Activated naive CD8-positive, alpha-beta T cell treated with anti-CD3 and anti-CD28 coated beads, Interleukin-2, amount 10 ng/mL, durations not matched to agents 7 days and 5 days (primary cell): ENCODE measurements around the gene PCNA. TPM values are rescaled to one million over a fixed set of nuclear protein-coding genes. Genes with fewer than 3 reads are reported as not detected.
"Not testable (repeated sequence)": the region's sequence is repeated elsewhere in the genome, so short reads cannot be mapped to it uniquely, and the experiment has no call there.

ENCODE experiments used
- ATAC-seq: fragments of 150-1000 bp; cut with Tn5 transposase; one replicate; pipeline ENCODE4 v1.10.0; 2021; ENCODE audit warnings: low read depth, moderate library complexity
- POLR2A ChIA-PET: fragments of 350-600 bp; sonication (Branson Sonifier 250); formaldehyde crosslinking; loops from one replicate; lab custom pipeline; 2021; ENCODE audit warnings: antibody characterized with exemption; lab: Charles Lee
- DNase-seq: peaks from one replicate; pipeline ENCODE4 v3.0.0; 2021
- H3K27ac Mint-ChIP-seq: one replicate; pipeline ENCODE4 v1.8.0; 2022; ENCODE audit warnings: mild to moderate bottlenecking, mixed read lengths
- H3K27me3 Mint-ChIP-seq: one replicate; pipeline ENCODE4 v1.8.0; 2022; ENCODE audit warnings: mild to moderate bottlenecking, moderate library complexity, mixed read lengths
- H3K36me3 Mint-ChIP-seq: one replicate; pipeline ENCODE4 v1.8.0; 2021; ENCODE audit warnings: mild to moderate bottlenecking, mixed read lengths
- H3K4me1 Mint-ChIP-seq: one replicate; pipeline ENCODE4 v1.8.0; 2021; ENCODE audit warnings: mixed read lengths
- H3K4me3 Mint-ChIP-seq: one replicate; pipeline ENCODE4 v1.8.0; 2022; ENCODE audit warnings: mild to moderate bottlenecking, moderate library complexity, mixed read lengths
- H3K9me3 Mint-ChIP-seq: one replicate; pipeline ENCODE4 v1.8.0; 2021; ENCODE audit warnings: mixed read lengths
- total RNA-seq, 2 experiments: library from RNA; stranded (reverse); gene quantifications; one replicate each; pipeline ENCODE4 v1.2.3, GENCODE V29; 2021

Gene PCNA
- total RNA-seq, 2 experiments from 2014 or later = 393 to 421 TPM

DNA sequence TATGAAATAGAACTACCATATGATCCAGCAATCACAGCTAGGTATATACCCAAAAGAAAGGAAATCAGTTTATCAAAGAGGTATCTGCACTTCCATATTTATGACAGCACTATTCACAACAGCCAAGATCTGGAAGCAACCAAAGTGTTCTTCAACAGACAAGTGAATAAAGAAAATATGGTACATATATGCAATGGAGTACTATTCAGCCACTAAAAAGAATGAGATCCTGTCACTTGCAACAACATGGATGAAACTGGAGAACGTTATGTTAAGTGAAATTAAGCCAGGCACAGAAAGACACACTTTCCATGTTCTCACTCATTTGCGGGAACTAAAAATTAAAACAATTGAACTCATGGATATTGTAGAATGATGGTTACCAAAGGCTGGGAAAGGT, 15.3 kb downstream of the PCNA start:
- Mint-ChIP-seq H3K9me3 (no peaks in the 10 kb centered on the region), H3K4me1 (peaks cover 9% of the 10 kb centered on the region), H3K27ac (no peak overlapping the region), H3K4me3 (no peak overlapping the region), H3K36me3 (peaks cover 21% of the 10 kb centered on the region), H3K27me3 (no peaks in the 10 kb centered on the region)
- POLR2A ChIA-PET = no interaction called here
- ATAC-seq = no peak
- no peak for DNase-seq

DNA sequence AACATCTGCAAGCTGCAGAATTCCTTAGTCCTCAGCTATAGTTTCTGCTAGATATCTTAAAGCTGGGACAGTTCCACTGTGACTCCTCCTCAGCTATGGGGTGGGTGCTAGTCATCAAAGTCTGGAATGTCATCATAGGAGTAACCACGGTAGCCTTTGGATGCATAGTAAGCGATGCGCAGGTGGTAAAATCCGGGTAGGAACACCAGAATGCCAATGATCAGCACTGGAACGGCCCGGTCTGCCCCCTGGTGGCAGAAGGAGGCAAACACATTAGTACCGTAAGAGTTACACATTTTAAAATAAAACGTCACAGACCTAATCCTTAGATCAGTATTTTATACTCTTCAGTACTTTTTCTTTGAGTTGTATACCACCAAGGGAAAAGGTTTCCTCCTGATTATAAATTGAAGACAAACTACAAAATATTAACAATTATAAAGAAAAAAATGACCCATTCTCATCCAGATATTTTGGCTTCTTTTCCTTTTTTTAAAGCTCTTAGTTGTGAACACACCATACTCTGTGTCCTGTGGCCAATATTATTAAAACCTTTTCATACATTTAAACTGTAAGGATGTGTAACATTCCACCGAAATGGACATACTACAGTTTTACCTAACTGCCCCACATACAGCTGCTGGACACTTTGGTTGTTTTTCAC, 18.9 kb downstream of the PCNA start:
- Mint-ChIP-seq H3K9me3 (no peaks in the 10 kb centered on the region), H3K27ac (peak overlapping the region; percentile 36), H3K27me3 (no peaks in the 10 kb centered on the region), H3K4me3 (no peak overlapping the region), H3K4me1 (peaks cover 11% of the 10 kb centered on the region), H3K36me3 (peaks cover 33% of the 10 kb centered on the region)
- POLR2A ChIA-PET = interaction anchor here (0.6 to 2.0 kb wide), 3 partner anchors 36 to 48 kb away, joined by 4 to 8 read pairs (median 4); no protein-coding TSS in a partner anchor
- peak; percentile 78 for DNase-seq
- ATAC-seq = peak; percentile 61

GRCh38 chr20:5099909-5100308, 19.8 kb downstream of the PCNA start:
- DNase-seq, ATAC-seq, H3K4me3 Mint-ChIP-seq, H3K9me3 Mint-ChIP-seq, H3K27me3 Mint-ChIP-seq, H3K27ac Mint-ChIP-seq: not testable (repeated sequence)
- peaks cover 35% of the 10 kb centered on the region for H3K36me3 Mint-ChIP-seq
- POLR2A ChIA-PET = interaction anchor here (1.8 kb wide), 1 partner anchor 43 kb away, joined by 8 read pairs; no protein-coding TSS in a partner anchor
- peaks cover 11% of the 10 kb centered on the region for H3K4me1 Mint-ChIP-seq

- H3K4me3 Mint-ChIP-seq, H3K27ac Mint-ChIP-seq, H3K9me3 Mint-ChIP-seq, ATAC-seq, H3K27me3 Mint-ChIP-seq, DNase-seq: not testable (repeated sequence)
- H3K36me3 Mint-ChIP-seq = peaks cover 30% of the 10 kb centered on the region
- H3K4me1 Mint-ChIP-seq = peaks cover 11% of the 10 kb centered on the region
- POLR2A ChIA-PET = interaction anchor here (0.6 to 1.8 kb wide), 2 partner anchors 42 to 108 kb away, joined by 3 to 8 read pairs; no protein-coding TSS in a partner anchor
Measured at GRCh38 chr20:5099009-5099408, 20.7 kb downstream of the PCNA start.

GRCh38 chr20:5096463-5096862, 23.3 kb downstream of the PCNA start:
- ATAC-seq (no peak), DNase-seq (peak; percentile 17)
- peaks cover 9% of the 10 kb centered on the region for H3K4me1 Mint-ChIP-seq
- no peak overlapping the region for H3K27ac Mint-ChIP-seq
- POLR2A ChIA-PET = no interaction called here
- H3K27me3 Mint-ChIP-seq = no peaks in the 10 kb centered on the region
- peaks cover 23% of the 10 kb centered on the region for H3K36me3 Mint-ChIP-seq
- no peak overlapping the region for H3K4me3 Mint-ChIP-seq
- H3K9me3 Mint-ChIP-seq = no peaks in the 10 kb centered on the region

DNA sequence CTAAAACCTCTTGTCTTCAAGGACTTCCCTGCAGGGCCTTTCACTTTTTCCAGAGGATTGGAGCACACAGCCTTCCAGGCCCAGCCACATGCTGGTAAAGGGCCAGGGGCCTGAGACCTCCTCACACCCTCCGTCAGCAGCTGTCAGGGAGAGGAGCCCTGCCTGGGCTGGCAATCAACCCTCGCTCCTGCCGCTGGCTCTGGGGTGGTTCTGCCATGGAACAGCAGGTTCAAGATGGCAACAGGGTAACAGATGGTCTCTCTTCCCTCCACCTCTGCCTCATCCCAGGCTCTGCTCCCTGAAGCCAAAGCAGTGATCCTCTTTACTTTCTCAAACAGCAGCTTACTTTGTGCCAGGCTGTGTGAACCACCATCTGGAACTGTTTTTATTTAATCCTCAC, 23.8 kb downstream of the PCNA start:
- POLR2A ChIA-PET = no interaction called here
- Mint-ChIP-seq H3K4me3 (no peak overlapping the region), H3K36me3 (peaks cover 23% of the 10 kb centered on the region), H3K27me3 (no peaks in the 10 kb centered on the region), H3K9me3 (no peaks in the 10 kb centered on the region), H3K4me1 (peaks cover 5% of the 10 kb centered on the region), H3K27ac (peak overlapping the region; percentile 48)
- ATAC-seq (no peak), DNase-seq (peak; percentile 21)

GRCh38 chr20:5095454-5095853, 24.3 kb downstream of the PCNA start:
- ATAC-seq = no peak
- Mint-ChIP-seq H3K27me3 (no peaks in the 10 kb centered on the region), H3K36me3 (peaks cover 20% of the 10 kb centered on the region), H3K9me3 (no peaks in the 10 kb centered on the region), H3K4me1 (peaks cover 5% of the 10 kb centered on the region), H3K4me3 (no peak overlapping the region), H3K27ac (no peak overlapping the region)
- POLR2A ChIA-PET = no interaction called here
- DNase-seq = no peak

- DNase-seq (no peak), ATAC-seq (no peak)
- Mint-ChIP-seq H3K9me3 (no peaks in the 10 kb centered on the region), H3K4me1 (peaks cover 13% of the 10 kb centered on the region), H3K4me3 (no peak overlapping the region), H3K36me3 (peaks cover 7% of the 10 kb centered on the region), H3K27me3 (no peaks in the 10 kb centered on the region), H3K27ac (peak overlapping the region; percentile 28)
- POLR2A ChIA-PET = no interaction called here
Measured at GRCh38 chr20:5092765-5093339, 26.9 kb downstream of the PCNA start.

GRCh38 chr20:5091902-5092301, 27.9 kb downstream of the PCNA start:
- H3K4me1 Mint-ChIP-seq = peaks cover 13% of the 10 kb centered on the region
- no peak overlapping the region for H3K4me3 Mint-ChIP-seq
- no peak overlapping the region for H3K27ac Mint-ChIP-seq
- peaks cover 8% of the 10 kb centered on the region for H3K36me3 Mint-ChIP-seq
- DNase-seq (no peak), ATAC-seq (no peak)
- POLR2A ChIA-PET = no interaction called here
- H3K9me3 Mint-ChIP-seq = no peaks in the 10 kb centered on the region
- no peaks in the 10 kb centered on the region for H3K27me3 Mint-ChIP-seq

GRCh38 chr20:5090191-5090590, 29.6 kb downstream of the PCNA start:
- H3K9me3 Mint-ChIP-seq = no peaks in the 10 kb centered on the region
- H3K4me3 Mint-ChIP-seq = peak overlapping the region; percentile 26
- no peaks in the 10 kb centered on the region for H3K27me3 Mint-ChIP-seq
- H3K4me1 Mint-ChIP-seq = peaks cover 13% of the 10 kb centered on the region
- H3K36me3 Mint-ChIP-seq = peaks cover 4% of the 10 kb centered on the region
- ATAC-seq (peak; percentile 82), DNase-seq (peak; percentile 11)
- peak overlapping the region; percentile 77 for H3K27ac Mint-ChIP-seq
- POLR2A ChIA-PET = no interaction called here

DNA sequence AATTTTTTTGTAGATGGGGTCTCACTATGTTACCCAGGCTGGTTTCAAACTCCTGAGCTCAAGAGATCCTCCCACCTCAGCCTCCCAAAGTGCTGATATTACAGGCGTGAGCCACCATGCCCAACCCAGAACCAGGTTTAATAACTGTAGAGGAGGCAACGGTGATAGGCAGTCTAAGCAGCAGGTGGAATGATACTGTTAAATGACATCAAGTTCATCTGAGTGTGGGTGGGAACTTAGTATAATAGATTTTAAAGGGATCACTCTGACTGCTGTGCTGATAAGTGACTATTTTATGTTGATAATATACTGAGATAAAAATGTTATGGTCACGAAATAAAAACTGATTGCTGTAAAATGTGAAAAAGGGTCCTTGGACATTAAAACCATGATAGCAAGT, 31.1 kb downstream of the PCNA start:
- peak overlapping the region; percentile 77 for H3K27ac Mint-ChIP-seq
- POLR2A ChIA-PET = interaction anchor here (0.6 kb wide), 1 partner anchor 12 kb away, joined by 4 read pairs; no protein-coding TSS in a partner anchor
- ATAC-seq = no peak
- H3K27me3 Mint-ChIP-seq = no peaks in the 10 kb centered on the region
- no peaks in the 10 kb centered on the region for H3K9me3 Mint-ChIP-seq
- H3K36me3 Mint-ChIP-seq = peaks cover 7% of the 10 kb centered on the region
- no peak overlapping the region for H3K4me3 Mint-ChIP-seq
- H3K4me1 Mint-ChIP-seq = peaks cover 13% of the 10 kb centered on the region
- DNase-seq = no peak

GRCh38 chr20:5085380-5085779, 34.4 kb downstream of the PCNA start:
- H3K9me3 Mint-ChIP-seq = no peaks in the 10 kb centered on the region
- POLR2A ChIA-PET = no interaction called here
- no peaks in the 10 kb centered on the region for H3K27me3 Mint-ChIP-seq
- H3K4me1 Mint-ChIP-seq = peaks cover 17% of the 10 kb centered on the region
- H3K4me3 Mint-ChIP-seq = no peak overlapping the region
- peak overlapping the region; percentile 8 for H3K27ac Mint-ChIP-seq
- peaks cover 4% of the 10 kb centered on the region for H3K36me3 Mint-ChIP-seq
- DNase-seq = no peak
- ATAC-seq = no peak

- Mint-ChIP-seq H3K36me3 (peaks cover 2% of the 10 kb centered on the region), H3K4me1 (peaks cover 38% of the 10 kb centered on the region), H3K4me3 (no peak overlapping the region), H3K27me3 (no peaks in the 10 kb centered on the region), H3K27ac (peak overlapping the region; percentile 72), H3K9me3 (no peaks in the 10 kb centered on the region)
- no peak for ATAC-seq
- DNase-seq = no peak
- POLR2A ChIA-PET = interaction anchor here (0.6 to 2.2 kb wide), 3 partner anchors 10 to 80 kb away, joined by 4 to 12 read pairs (median 6); no protein-coding TSS in a partner anchor
Measured at GRCh38 chr20:5080384-5080877, 39.3 kb downstream of the PCNA start.
